GM10248 (cell line): ENCODE data around the gene SETDB1.

ENCODE experiments used
- CTCF ChIA-PET: fragments of 300-600 bp; sonication (Branson Sonifier 250); formaldehyde crosslinking; extraction: SDS; loops from one replicate; lab custom pipeline; 2021; ENCODE audit warnings: antibody characterized with exemption; lab: Yijun Ruan, JAX
- POLR2A ChIA-PET: fragments of 350-650 bp; sonication (Branson Sonifier 250); formaldehyde crosslinking; extraction: SDS; loops from one replicate; lab custom pipeline; 2020; ENCODE audit warnings: antibody characterized with exemption; lab: Yijun Ruan, JAX
- DNase-seq: peaks from one replicate; pipeline ENCODE4 v3.0.0; 2012; ENCODE audit errors: extremely low spot score
- CTCF ChIP-seq: IDR thresholded peaks from 2 replicates; pipeline ENCODE4 v1.5.1; 2012; ENCODE audit warnings: mild to moderate bottlenecking, low read depth; ENCODE audit errors: extremely low read depth, missing control alignments, control extremely low read depth

Gene SETDB1

GRCh38 chr1:151002051-151002450 lies 75.9 kb downstream of the SETDB1 start:
- DNase-seq = no peak
- CTCF ChIA-PET = interaction anchor here (1.3 to 9.7 kb wide), 6 partner anchors 8 to 815 kb away, joined by 3 to 158 read pairs (median 4); partner anchors contain the start of gene ANXA9
- TF ChIP-seq CTCF = no peak
- POLR2A ChIA-PET = no interaction called here

- no peak for TF ChIP-seq CTCF
- DNase-seq = no peak
- ChIA-PET POLR2A (no interaction called here), CTCF (interaction anchor here (1.7 to 9.7 kb wide), 3 partner anchors 9 to 22 kb away, joined by 4 to 158 read pairs (median 5); partner anchors contain the start of gene ANXA9)
Observed at GRCh38 chr1:151002611-151003010, 76.4 kb downstream of the SETDB1 start.

- ChIA-PET POLR2A (no interaction called here), CTCF (interaction anchor here (1.9 to 9.7 kb wide), 2 partner anchors 9 to 19 kb away, joined by 5 to 158 read pairs; partner anchors contain the start of gene ANXA9)
- TF ChIP-seq CTCF = no peak
- no peak for DNase-seq
Observed at GRCh38 chr1:151003180-151003579, 77.0 kb downstream of the SETDB1 start.

GRCh38 chr1:151005729-151006319 lies 79.7 kb downstream of the SETDB1 start:
- DNase-seq = no peak
- POLR2A ChIA-PET = interaction anchor here (0.6 to 1.2 kb wide), 4 partner anchors 8 to 426 kb away, joined by 3 to 16 read pairs (median 4); partner anchors contain the start of genes MCL1 and SETDB1
- CTCF ChIA-PET = interaction anchor here (0.7 to 3.9 kb wide), 22 partner anchors 10 to 751 kb away, joined by 3 to 99 read pairs (median 4); partner anchors contain the start of genes ANXA9, C1orf56, CDC42SE1 and GABPB2
- TF ChIP-seq CTCF = no peak

GRCh38 chr1:151006327-151007052 lies 80.3 kb downstream of the SETDB1 start, which contains the start of gene MINDY1:
MINDY1 (minus strand) TSS chr1:151006902; CDS start chr1:151002617, 4,285 bp downstream.
- ChIA-PET POLR2A (interaction anchor here (0.6 to 1.2 kb wide), 5 partner anchors 8 to 427 kb away, joined by 3 to 16 read pairs (median 4); partner anchors contain the start of genes MCL1 and SETDB1), CTCF (interaction anchor here (0.7 to 3.9 kb wide), 26 partner anchors 11 to 752 kb away, joined by 3 to 99 read pairs (median 4); partner anchors contain the start of genes ANXA9, C1orf56, CDC42SE1 and TNFAIP8L2)
- DNase-seq = peak; percentile 71
- peak; percentile 28 for TF ChIP-seq CTCF

GRCh38 chr1:151007853-151008243 lies 81.7 kb downstream of the SETDB1 start:
- TF ChIP-seq CTCF = no peak
- ChIA-PET CTCF (interaction anchor here (3.3 to 3.9 kb wide), 3 partner anchors 12 to 27 kb away, joined by 9 to 99 read pairs (median 41); partner anchors contain the start of gene ANXA9), POLR2A (no interaction called here)
- no peak for DNase-seq
